Muscle layer of colon (tissue), 2 donors: ENCODE measurements around the gene TMC2.
A peak's percentile ranks its signal among the peaks of the same experiment; 100 is the strongest.
"Not testable (repeated sequence)": the region's sequence is repeated elsewhere in the genome, so short reads cannot be mapped to it uniquely, and the experiment has no call there.

Experiments used
- H3K27ac ChIP-seq: one replicate; pipeline ENCODE4 v1.7.0; 2013; ENCODE audit warnings: low read depth, mild to moderate bottlenecking, low read length, moderate library complexity
- H3K27me3 ChIP-seq, 2 donors: one replicate each; pipeline ENCODE4 v1.7.0; 2013; ENCODE audit warnings: low read length in 2 of 2, mild to moderate bottlenecking in 2 of 2; ENCODE audit not compliant: insufficient read depth in 2 of 2, control insufficient read depth in 1 of 2
- H3K36me3 ChIP-seq: one replicate; pipeline ENCODE4 v1.7.0; 2013; ENCODE audit warnings: mild to moderate bottlenecking, low read length; ENCODE audit not compliant: insufficient read depth
- H3K4me1 ChIP-seq: one replicate; pipeline ENCODE4 v1.7.0; 2013; ENCODE audit warnings: mild to moderate bottlenecking, low read length; ENCODE audit not compliant: insufficient read depth
- H3K4me3 ChIP-seq, 2 donors: one replicate each; pipeline ENCODE4 v1.7.0; 2013; ENCODE audit warnings: low read length in 2 of 2, low read depth in 1 of 2, mild to moderate bottlenecking in 1 of 2, moderate library complexity in 1 of 2
- H3K9ac ChIP-seq: one replicate; pipeline ENCODE4 v1.7.0; 2013; ENCODE audit warnings: low read length
- H3K9me3 ChIP-seq: one replicate; pipeline ENCODE4 v1.7.0; 2013; ENCODE audit warnings: mild to moderate bottlenecking, low read length
- donor health status: abdominal sarcoma.
- donor health status: Adenocarcinoma of cecum.

TMC2 gene, protein sequence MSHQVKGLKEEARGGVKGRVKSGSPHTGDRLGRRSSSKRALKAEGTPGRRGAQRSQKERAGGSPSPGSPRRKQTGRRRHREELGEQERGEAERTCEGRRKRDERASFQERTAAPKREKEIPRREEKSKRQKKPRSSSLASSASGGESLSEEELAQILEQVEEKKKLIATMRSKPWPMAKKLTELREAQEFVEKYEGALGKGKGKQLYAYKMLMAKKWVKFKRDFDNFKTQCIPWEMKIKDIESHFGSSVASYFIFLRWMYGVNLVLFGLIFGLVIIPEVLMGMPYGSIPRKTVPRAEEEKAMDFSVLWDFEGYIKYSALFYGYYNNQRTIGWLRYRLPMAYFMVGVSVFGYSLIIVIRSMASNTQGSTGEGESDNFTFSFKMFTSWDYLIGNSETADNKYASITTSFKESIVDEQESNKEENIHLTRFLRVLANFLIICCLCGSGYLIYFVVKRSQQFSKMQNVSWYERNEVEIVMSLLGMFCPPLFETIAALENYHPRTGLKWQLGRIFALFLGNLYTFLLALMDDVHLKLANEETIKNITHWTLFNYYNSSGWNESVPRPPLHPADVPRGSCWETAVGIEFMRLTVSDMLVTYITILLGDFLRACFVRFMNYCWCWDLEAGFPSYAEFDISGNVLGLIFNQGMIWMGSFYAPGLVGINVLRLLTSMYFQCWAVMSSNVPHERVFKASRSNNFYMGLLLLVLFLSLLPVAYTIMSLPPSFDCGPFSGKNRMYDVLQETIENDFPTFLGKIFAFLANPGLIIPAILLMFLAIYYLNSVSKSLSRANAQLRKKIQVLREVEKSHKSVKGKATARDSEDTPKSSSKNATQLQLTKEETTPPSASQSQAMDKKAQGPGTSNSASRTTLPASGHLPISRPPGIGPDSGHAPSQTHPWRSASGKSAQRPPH

DNA sequence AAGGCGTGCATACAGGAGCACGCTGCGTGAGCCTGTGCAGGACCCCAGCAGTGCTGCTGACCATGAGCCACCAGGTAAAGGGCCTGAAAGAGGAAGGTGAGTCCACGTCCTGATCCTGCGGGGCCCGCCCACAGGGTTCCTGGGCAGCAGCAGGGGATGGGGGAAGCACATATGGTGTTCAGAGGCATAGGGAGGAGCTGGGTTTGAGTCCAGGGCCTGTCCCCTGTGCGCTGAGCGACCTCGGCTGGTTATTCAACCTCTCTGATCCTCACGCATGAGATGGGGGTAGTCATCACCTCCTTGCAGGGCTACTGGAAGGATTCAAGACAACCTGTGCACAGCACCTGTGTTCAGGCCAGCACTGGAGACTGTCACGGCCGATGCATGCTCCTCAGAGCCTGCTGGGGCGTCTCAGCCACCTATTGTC lies at the start of gene TMC2:
Gene TMC2 (plus strand): TSS at position 14 of the 427 bp plus-strand sequence. CDS start 49 bp downstream, at position 63.
- H3K36me3 ChIP-seq = no peaks in the 10 kb centered on the region
- no peak within 1 kb of the TSS for H3K4me3 ChIP-seq
- H3K27ac ChIP-seq = no peak within 1 kb of the TSS
- no peaks in the 10 kb centered on the region for H3K4me1 ChIP-seq
- no peaks in the 10 kb centered on the region for H3K9me3 ChIP-seq
- peaks cover 0 to 16% of the 10 kb centered on the region in 2 donors for H3K27me3 ChIP-seq
- no peak within 1 kb of the TSS for H3K9ac ChIP-seq

DNA sequence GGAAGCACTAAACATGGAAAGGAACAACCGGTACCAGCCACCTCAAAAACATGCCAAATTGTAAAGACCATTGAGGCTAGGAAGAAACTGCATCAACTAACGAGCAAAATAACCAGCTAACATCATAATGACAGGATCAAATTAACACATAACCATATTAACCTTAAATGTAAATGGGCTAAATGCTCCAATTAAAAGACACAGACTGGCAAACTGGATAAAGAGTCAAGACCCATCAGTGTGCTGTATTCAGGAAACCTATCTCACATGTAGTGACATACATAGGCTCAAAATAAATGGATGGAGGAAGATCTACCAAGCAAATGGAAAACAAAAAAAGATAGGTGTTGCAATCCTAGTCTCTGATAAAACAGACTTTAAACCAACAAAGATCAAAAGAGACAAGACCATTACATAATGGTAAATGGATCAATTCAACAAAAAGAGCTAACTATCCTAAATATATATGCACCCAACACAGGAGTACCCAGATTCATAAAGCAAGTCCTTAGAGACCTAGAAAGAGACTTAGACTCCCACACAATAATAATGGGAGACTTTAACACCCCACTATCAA lies 33.5 kb upstream of the TMC2 start:
- H3K9ac ChIP-seq, H3K27ac ChIP-seq, H3K27me3 ChIP-seq, H3K4me3 ChIP-seq, H3K9me3 ChIP-seq, H3K4me1 ChIP-seq: not testable (repeated sequence)
- H3K36me3 ChIP-seq = peaks cover 15% of the 10 kb centered on the region

DNA sequence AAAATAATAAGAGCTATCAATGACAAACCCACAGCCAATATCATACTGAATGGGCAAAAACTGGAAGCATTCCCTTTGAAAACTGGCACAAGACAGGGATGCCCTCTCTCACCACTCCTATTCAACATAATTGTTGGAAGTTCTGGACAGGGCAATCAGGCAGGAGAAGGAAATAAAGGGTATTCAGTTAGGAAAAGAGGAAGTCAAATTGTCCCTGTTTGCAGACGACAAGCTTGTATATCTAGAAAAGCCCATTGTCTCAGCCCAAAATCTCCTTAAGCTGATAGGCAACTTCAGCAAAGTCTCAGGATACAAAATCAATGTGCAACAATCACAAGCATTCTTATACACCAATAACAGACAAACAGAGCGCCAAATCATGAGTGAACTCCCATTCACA lies 31.6 kb upstream of the TMC2 start:
- H3K4me1 ChIP-seq, H3K9me3 ChIP-seq, H3K27ac ChIP-seq, H3K27me3 ChIP-seq, H3K9ac ChIP-seq, H3K36me3 ChIP-seq, H3K4me3 ChIP-seq: not testable (repeated sequence)

DNA sequence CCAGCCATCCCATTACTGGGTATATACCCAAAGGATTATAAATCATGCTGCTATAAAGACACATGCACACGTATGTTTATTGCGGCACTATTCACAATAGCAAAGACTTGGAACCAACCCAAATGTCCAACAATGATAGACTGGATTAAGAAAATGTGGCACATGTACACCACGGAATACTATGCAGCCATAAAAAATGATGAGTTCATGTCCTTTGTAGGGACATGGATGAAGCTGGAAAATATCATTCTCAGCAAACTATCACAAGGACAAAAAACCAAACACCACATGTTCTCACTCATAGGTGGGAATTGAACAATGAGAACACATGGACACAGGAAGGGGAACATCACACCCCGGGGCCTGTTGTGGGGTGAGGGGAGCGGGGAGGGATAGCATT lies 29.9 kb upstream of the TMC2 start:
- H3K27ac ChIP-seq, H3K27me3 ChIP-seq, H3K4me1 ChIP-seq, H3K9ac ChIP-seq, H3K9me3 ChIP-seq, H3K36me3 ChIP-seq, H3K4me3 ChIP-seq: not testable (repeated sequence)

DNA sequence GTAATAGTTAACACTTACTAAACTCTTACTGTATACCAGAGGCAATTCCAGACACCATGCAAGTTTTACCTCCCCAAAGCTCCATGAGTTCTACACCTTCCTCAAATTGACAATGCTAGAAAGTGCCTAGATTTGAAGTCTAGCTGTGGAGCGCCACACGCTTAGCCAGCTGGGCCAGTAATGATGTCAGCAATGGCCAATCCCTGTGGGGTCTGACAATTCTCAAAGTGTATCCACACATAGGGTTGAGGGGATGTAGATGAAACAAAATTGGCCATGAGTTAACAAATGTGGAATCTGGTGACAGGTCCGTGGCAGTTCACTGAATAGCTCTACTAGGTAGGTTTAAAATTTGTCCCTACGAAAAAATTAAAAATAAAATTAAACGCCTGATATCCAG lies 28.9 kb upstream of the TMC2 start:
- H3K36me3 ChIP-seq = no peaks in the 10 kb centered on the region
- no peaks in the 10 kb centered on the region for H3K9me3 ChIP-seq
- no peaks in the 10 kb centered on the region for H3K27me3 ChIP-seq
- peak overlapping the region in 1 of 2 donors; percentile 98 for H3K4me3 ChIP-seq
- H3K9ac ChIP-seq = no peak overlapping the region
- peaks cover 10% of the 10 kb centered on the region for H3K4me1 ChIP-seq
- no peak overlapping the region for H3K27ac ChIP-seq

DNA sequence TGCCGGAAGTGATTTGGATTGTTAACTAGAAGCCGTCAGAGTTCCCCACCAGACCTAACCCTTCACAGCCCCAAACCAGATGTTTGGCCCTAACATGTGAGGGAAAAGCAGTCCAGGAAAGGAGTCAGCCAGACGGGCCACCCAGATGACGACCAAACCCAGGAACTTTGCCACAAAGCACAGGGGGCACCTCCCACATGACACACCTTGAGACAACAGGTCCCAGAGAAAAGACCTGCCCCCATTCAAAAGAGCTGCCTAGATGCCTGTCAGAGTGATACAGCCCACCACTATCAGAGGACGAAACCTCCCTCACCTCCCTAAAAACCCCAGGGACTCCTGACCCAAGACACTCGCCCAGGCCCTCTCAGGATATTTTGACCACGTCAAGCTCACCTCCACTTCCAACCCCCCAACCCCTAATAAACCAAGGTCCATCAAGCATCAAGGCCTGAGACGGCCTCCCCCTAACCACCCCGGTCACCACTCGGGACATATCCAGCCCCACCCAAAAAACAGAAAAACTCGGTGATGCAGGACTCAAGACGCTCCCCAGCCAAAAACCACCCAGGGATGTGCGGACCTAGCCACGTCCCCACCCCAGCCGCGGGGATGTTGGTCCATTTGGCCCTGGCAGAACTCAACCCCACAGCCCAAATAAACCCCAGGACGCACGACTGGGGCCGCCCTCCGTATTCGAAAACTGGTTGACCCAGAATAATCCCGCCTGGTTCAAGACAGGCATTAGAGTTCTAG lies 28.3 kb upstream of the TMC2 start:
- Histone ChIP-seq H3K9ac (peak overlapping the region; percentile 87), H3K4me1 (peaks cover 10% of the 10 kb centered on the region), H3K36me3 (no peaks in the 10 kb centered on the region), H3K27me3 (no peaks in the 10 kb centered on the region), H3K4me3 (peak overlapping the region; percentile 95 to 98), H3K27ac (peak overlapping the region; percentile 94), H3K9me3 (no peaks in the 10 kb centered on the region)

DNA sequence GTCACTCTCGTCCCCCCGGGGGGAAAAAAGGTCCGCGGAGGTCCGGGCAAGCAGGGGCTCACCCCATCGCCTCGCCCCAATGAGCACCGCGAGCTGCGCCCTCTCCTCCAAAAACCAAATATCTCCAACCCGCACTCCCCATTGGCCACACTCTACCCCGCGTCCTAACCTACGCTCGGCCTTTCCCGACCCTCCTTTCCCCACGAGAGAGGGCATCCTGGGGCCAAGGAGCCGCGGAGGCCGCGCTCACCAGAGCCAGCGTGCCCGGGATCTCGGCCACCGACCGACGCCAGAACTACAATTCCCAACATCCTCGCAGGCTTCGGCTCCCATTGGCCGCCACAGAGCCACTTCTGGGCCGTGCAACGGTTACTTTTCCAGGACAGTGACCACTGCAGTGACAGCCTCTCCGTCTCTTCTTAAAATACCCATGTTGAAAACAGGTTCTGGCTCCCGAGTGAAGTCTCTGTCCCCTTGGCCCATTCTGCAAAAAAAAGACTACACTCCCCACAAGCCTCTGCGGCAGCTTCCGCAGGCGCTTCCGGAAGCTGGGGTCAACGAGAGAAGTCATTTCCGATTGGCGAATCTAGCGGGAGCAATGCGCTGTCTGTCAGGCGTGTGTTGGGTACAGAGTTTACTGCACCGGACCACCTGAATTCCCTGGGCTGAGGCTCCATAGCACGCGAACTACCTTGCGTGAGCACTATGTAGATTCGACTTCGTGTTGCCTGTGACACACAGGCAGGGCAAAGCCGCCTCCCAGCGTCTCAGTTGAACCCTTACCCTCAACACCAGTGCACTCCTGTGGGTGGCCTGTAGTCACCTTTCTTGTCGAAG lies 27.5 kb upstream of the TMC2 start, which contains the start of gene ZNF343:
Gene ZNF343 (minus strand): TSS at position 285 of the 837 bp plus-strand sequence. CDS start 15,020 bp downstream, outside the sequence.
- H3K36me3 ChIP-seq = no peaks in the 10 kb centered on the region
- peaks cover 10% of the 10 kb centered on the region for H3K4me1 ChIP-seq
- peak within 1 kb of the TSS; percentile 94 for H3K27ac ChIP-seq
- peak within 1 kb of the TSS; percentile 95 to 98 for H3K4me3 ChIP-seq
- peak within 1 kb of the TSS; percentile 87 for H3K9ac ChIP-seq
- no peaks in the 10 kb centered on the region for H3K27me3 ChIP-seq
- no peaks in the 10 kb centered on the region for H3K9me3 ChIP-seq

DNA sequence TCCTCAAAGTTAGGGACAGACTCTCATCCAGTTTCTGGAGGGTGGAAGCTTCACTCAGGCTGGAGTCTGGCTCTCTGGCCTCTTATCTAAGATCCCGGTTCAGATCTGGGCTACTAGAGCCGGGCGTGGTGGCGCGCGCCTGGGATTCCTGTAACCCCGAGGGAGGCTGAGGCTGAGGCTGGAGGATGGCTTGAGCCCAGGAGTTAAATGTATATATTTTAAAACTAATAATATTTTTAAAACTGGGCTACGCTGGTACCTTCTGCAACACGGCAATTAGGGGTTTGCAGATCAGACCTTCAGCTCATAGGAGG lies 26.9 kb upstream of the TMC2 start:
- peak overlapping the region; percentile 94 for H3K27ac ChIP-seq
- H3K9me3 ChIP-seq = no peaks in the 10 kb centered on the region
- peaks cover 10% of the 10 kb centered on the region for H3K4me1 ChIP-seq
- no peaks in the 10 kb centered on the region for H3K27me3 ChIP-seq
- no peaks in the 10 kb centered on the region for H3K36me3 ChIP-seq
- peak overlapping the region; percentile 87 for H3K9ac ChIP-seq
- peak overlapping the region; percentile 95 to 98 for H3K4me3 ChIP-seq

DNA sequence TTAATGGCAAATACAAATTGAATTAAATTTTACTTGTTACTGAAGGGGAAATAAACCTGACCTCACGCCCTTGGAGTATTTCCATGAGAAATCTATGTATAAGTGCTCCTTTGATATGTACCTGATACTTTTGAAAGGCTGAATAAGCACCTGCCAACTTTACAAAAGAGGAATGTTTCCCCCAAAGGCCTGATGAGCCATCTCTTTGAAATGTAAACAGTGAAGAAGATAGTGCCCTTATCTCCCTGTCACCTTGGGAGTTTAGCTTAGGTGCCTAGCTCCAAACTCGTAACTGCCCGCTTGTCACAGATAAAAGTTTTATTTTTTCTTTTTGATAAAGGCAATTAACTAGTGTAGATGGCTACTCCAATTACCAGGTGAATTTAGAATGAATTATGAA lies 26.6 kb upstream of the TMC2 start:
- Histone ChIP-seq H3K27me3 (no peaks in the 10 kb centered on the region), H3K27ac (no peak overlapping the region), H3K4me3 (peak overlapping the region in 1 of 2 donors; percentile 98)

DNA sequence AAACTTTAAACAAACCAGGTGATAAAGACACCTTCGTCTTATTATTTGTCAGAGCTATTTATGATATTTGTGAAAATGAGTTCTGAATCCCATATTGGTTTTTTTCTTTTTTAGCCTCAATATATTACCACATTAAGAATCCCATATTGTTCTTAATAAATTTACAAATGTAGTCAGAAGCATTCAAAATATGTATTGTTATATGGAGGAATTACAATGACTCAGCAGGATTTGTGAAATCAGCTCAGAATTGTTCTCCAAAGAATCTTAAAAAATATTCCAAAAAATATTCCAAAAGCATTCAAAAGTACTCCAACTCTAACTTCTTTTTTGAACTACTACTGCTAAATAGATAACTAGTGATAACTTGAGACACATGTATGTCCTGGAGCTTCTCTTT lies 21.2 kb upstream of the TMC2 start:
- Histone ChIP-seq H3K27me3 (no peaks in the 10 kb centered on the region), H3K4me3 (no peak overlapping the region), H3K9me3 (no peaks in the 10 kb centered on the region), H3K36me3 (no peaks in the 10 kb centered on the region), H3K9ac (no peak overlapping the region), H3K4me1 (no peaks in the 10 kb centered on the region), H3K27ac (no peak overlapping the region)

More for the DNA sequence above, 26.6 kb upstream of the TMC2 start:
- H3K4me1 ChIP-seq = peaks cover 10% of the 10 kb centered on the region
- H3K9ac ChIP-seq = no peak overlapping the region
- no peaks in the 10 kb centered on the region for H3K9me3 ChIP-seq
- H3K36me3 ChIP-seq = no peaks in the 10 kb centered on the region
